SK-N-SH (cell line): ENCODE measurements around the gene GNB1L.

Source experiments
- EP300 ChIP-seq, 2 experiments: IDR thresholded peaks; 2 replicates each; pipeline versions ENCODE4 v1.4.0 to v1.6.1; 2012; ENCODE audit warnings: borderline replicate concordance in 1 of 2, low read depth in 1 of 2, low read length in 1 of 2
- GATA2 ChIP-seq: sonication (generic); formaldehyde crosslinking; IDR thresholded peaks from 2 replicates; pipeline ENCODE4 v1.5.0; 2020; ENCODE audit warnings: mild to moderate bottlenecking, missing genetic modification reagents
- NFIC ChIP-seq: IDR thresholded peaks from 2 replicates; pipeline ENCODE4 v1.4.0; 2012; ENCODE audit warnings: borderline replicate concordance
- POLR2AphosphoS5 ChIP-seq: IDR thresholded peaks from 2 replicates; pipeline ENCODE4 v1.6.1; 2012; ENCODE audit warnings: low read depth, low read length
- RFX5 ChIP-seq: IDR thresholded peaks from 2 replicates; pipeline ENCODE4 v1.6.1; 2012; ENCODE audit warnings: mild to moderate bottlenecking, improper control_type of control experiment, low read length
- RXRA ChIP-seq: IDR thresholded peaks from 2 replicates; pipeline ENCODE4 v1.4.0; 2012; ENCODE audit warnings: low read depth, mild to moderate bottlenecking, borderline replicate concordance
- SIN3A ChIP-seq: IDR thresholded peaks from 2 replicates; pipeline ENCODE4 v1.6.1; 2012; ENCODE audit warnings: low read depth, mild to moderate bottlenecking, low read length, moderate library complexity, borderline replicate concordance
- TAF1 ChIP-seq: IDR thresholded peaks from 2 replicates; pipeline ENCODE4 v1.6.1; 2012; ENCODE audit warnings: low read depth, mild to moderate bottlenecking, low read length, moderate library complexity, borderline replicate concordance
- USF1 ChIP-seq: IDR thresholded peaks from 2 replicates; pipeline ENCODE4 v1.4.0; 2012; ENCODE audit warnings: low read depth, borderline replicate concordance
- YY1 ChIP-seq: IDR thresholded peaks from 2 replicates; pipeline ENCODE4 v1.4.0; 2012; ENCODE audit warnings: low read depth, mild to moderate bottlenecking
- TF ChIP-seq, protein P1 (sequence below): fragments of 200-600 bp; sonication (generic); IDR thresholded peaks from 2 replicates; pipeline ENCODE4 v1.6.1; 2017; ENCODE audit warnings: antibody characterized with exemption, mild to moderate bottlenecking, moderate library complexity
- TF ChIP-seq, protein P2 (sequence below): IDR thresholded peaks from 2 replicates; pipeline ENCODE4 v1.6.1; 2012; ENCODE audit warnings: mild to moderate bottlenecking, low read depth, low read length, moderate library complexity

GRCh38 chr22:19869497-19870152, 15.0 kb upstream of the GNB1L start:
- TF ChIP-seq, protein P1, sequence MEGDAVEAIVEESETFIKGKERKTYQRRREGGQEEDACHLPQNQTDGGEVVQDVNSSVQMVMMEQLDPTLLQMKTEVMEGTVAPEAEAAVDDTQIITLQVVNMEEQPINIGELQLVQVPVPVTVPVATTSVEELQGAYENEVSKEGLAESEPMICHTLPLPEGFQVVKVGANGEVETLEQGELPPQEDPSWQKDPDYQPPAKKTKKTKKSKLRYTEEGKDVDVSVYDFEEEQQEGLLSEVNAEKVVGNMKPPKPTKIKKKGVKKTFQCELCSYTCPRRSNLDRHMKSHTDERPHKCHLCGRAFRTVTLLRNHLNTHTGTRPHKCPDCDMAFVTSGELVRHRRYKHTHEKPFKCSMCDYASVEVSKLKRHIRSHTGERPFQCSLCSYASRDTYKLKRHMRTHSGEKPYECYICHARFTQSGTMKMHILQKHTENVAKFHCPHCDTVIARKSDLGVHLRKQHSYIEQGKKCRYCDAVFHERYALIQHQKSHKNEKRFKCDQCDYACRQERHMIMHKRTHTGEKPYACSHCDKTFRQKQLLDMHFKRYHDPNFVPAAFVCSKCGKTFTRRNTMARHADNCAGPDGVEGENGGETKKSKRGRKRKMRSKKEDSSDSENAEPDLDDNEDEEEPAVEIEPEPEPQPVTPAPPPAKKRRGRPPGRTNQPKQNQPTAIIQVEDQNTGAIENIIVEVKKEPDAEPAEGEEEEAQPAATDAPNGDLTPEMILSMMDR = no peak
- TF ChIP-seq YY1 = no peak
- TF ChIP-seq EP300 (IDR thresholded peaks at IDR 0.05; ENCODE audit: borderline replicate concordance in 1 of 2, low read depth in 1 of 2, low read length in 1 of 2) = no peak
- no peak for TF ChIP-seq SIN3A
- no peak for TF ChIP-seq USF1
- TF ChIP-seq GATA2 = no peak
- TF ChIP-seq, protein P2, sequence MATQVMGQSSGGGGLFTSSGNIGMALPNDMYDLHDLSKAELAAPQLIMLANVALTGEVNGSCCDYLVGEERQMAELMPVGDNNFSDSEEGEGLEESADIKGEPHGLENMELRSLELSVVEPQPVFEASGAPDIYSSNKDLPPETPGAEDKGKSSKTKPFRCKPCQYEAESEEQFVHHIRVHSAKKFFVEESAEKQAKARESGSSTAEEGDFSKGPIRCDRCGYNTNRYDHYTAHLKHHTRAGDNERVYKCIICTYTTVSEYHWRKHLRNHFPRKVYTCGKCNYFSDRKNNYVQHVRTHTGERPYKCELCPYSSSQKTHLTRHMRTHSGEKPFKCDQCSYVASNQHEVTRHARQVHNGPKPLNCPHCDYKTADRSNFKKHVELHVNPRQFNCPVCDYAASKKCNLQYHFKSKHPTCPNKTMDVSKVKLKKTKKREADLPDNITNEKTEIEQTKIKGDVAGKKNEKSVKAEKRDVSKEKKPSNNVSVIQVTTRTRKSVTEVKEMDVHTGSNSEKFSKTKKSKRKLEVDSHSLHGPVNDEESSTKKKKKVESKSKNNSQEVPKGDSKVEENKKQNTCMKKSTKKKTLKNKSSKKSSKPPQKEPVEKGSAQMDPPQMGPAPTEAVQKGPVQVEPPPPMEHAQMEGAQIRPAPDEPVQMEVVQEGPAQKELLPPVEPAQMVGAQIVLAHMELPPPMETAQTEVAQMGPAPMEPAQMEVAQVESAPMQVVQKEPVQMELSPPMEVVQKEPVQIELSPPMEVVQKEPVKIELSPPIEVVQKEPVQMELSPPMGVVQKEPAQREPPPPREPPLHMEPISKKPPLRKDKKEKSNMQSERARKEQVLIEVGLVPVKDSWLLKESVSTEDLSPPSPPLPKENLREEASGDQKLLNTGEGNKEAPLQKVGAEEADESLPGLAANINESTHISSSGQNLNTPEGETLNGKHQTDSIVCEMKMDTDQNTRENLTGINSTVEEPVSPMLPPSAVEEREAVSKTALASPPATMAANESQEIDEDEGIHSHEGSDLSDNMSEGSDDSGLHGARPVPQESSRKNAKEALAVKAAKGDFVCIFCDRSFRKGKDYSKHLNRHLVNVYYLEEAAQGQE = no peak
- TF ChIP-seq RFX5 = no peak
- no peak for TF ChIP-seq NFIC
- TF ChIP-seq TAF1 = no peak
- TF ChIP-seq POLR2AphosphoS5 = no peak
- TF ChIP-seq RXRA = no peak
